ENCODE data around the gene VAC14.

The VAC14 gene

GRCh38 chr16:70710422-70711210 is 90.3 kb downstream of the VAC14 start:
- TF ChIP-seq, protein P1, sequence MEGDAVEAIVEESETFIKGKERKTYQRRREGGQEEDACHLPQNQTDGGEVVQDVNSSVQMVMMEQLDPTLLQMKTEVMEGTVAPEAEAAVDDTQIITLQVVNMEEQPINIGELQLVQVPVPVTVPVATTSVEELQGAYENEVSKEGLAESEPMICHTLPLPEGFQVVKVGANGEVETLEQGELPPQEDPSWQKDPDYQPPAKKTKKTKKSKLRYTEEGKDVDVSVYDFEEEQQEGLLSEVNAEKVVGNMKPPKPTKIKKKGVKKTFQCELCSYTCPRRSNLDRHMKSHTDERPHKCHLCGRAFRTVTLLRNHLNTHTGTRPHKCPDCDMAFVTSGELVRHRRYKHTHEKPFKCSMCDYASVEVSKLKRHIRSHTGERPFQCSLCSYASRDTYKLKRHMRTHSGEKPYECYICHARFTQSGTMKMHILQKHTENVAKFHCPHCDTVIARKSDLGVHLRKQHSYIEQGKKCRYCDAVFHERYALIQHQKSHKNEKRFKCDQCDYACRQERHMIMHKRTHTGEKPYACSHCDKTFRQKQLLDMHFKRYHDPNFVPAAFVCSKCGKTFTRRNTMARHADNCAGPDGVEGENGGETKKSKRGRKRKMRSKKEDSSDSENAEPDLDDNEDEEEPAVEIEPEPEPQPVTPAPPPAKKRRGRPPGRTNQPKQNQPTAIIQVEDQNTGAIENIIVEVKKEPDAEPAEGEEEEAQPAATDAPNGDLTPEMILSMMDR (IDR thresholded peaks at IDR 0.05) = no peak
- H3K27ac ChIP-seq = no peak overlapping the region
- no peak overlapping the region for H3K4me3 ChIP-seq
- no peak for DNase-seq (ENCODE audit: low spot score)

DNA sequence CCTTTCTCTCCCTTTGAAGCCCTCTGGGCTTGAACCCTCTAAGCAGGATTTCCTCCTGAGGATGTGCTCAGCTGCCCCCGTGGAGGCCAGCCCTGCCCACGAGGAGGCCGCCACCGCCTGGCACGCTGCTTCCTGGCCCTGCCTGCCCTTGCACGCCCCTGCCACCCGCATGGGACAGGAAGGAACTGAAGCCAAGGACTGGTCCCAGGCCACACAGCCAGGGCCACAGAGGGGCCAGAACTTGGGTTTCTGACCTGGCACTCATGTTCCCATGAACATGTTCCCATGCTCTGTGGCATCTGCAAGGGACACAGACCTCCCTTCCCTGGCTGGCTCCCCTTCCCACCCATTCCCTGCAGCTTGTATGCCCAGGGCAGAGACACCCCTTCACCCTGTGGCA is 91.0 kb downstream of the VAC14 start:
- DNase-seq (ENCODE audit: low spot score) = no peak
- no peak overlapping the region for H3K4me3 ChIP-seq
- peak overlapping the region in 1 of 2 donors; percentile 42 for H3K27ac ChIP-seq
- TF ChIP-seq, protein P1 (IDR thresholded peaks at IDR 0.05) = no peak

DNA sequence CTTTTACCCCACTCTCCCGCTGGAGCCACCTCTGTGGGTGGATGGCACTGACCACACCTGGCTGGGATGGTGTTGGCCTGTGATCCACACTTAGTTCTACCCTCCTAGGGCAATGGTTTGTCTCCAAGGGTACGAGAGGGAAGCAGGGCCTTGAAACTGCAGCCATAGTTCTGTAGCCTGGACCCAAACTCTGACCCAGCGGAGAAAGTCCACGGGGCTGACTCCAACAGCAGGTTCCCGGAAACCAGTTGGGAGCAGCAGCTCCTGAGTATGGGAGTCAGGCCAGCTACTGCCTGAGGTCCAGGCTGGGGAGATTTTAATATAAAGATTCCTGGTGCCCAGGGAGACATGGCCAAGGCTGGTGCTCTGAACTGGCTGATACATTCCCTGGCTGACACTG is 91.5 kb downstream of the VAC14 start:
- peak overlapping the region in 1 of 2 donors; percentile 42 for H3K27ac ChIP-seq
- DNase-seq (ENCODE audit: low spot score) = no peak

DNA sequence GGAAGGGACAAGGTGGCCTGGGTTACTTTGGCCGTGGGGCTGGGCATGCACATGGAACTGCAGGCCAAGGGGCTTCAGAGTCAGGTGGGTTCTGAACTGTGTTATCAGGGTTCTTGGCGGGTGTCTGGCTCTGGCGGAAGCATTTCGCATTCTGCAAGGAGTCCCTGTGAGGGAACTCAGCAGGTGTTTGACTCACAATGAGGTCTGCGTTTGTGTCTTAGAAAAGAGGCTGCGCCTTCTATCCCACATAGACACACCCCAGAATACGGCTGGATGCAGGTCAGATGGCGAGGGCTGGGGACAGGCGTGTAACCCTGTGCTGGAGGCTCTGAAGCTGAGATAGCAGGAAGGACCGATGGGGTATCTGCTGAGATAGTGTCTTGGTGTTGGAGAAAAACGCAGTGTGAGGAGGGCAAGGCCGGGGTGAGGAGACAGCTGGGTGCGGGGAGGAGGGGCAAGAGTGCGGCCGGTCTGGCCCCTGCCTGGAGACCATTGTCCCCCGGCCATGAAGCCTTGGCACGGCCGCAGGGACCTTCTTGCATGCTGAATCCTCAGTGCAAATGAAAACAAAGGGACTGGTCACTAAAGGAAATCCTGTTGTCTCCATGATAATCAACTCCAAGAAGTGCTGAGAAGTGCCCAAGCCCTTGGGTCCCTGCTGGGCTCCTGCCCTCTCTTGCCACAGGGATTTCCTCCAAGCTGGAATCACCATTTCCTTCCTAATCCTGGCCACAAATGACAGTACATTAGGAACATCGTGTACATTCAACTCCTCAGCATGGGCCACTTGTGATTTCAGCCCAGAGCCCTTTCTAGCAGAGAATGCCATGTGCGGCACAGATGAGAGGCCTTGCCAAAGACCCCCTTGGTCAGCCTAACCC is 92.4 kb downstream of the VAC14 start:
- Histone ChIP-seq H3K4me3 (no peak overlapping the region), H3K27ac (peak overlapping the region in 1 of 2 donors; percentile 42)
- no peak for DNase-seq (ENCODE audit: low spot score)
- TF ChIP-seq, protein P1 (IDR thresholded peaks at IDR 0.05) = no peak

More for the DNA sequence above, 91.5 kb downstream of the VAC14 start:
- no peak overlapping the region for H3K4me3 ChIP-seq
- TF ChIP-seq, protein P1 (IDR thresholded peaks at IDR 0.05) = no peak

- no peak overlapping the region for H3K4me3 ChIP-seq
- peak overlapping the region; percentile 95 to 96 for H3K27ac ChIP-seq
- TF ChIP-seq, protein P1 (IDR thresholded peaks at IDR 0.05) = no peak
- no peak for DNase-seq (ENCODE audit: low spot score)
These were observed 94.0 kb downstream of the VAC14 start for GRCh38 chr16:70706948-70707465.

- Histone ChIP-seq H3K27ac (peak overlapping the region; percentile 95 to 96), H3K4me3 (no peak overlapping the region)
- no peak for DNase-seq (ENCODE audit: low spot score)
- TF ChIP-seq, protein P1 (IDR thresholded peaks at IDR 0.05) = no peak
These were observed 95.9 kb downstream of the VAC14 start for GRCh38 chr16:70705056-70705455.
